ENCODE measurements around the gene ARSG. TPM values are rescaled to one million over a fixed set of nuclear protein-coding genes. Genes with fewer than 3 reads are reported as not detected.
"Not testable (repeated sequence)": the region's sequence is repeated elsewhere in the genome, so short reads cannot be mapped to it uniquely, and the experiment has no call there.

ARSG gene
- total and polyA plus RNA-seq, 2 donors (not counting 3 experiments of a cell fraction or from before 2014, with no cell fraction given): 3.9 to 7.0 TPM

GRCh38 chr17:68329331-68329730 lies 38.0 kb downstream of the ARSG start:
- no peak for DNase-seq (ENCODE audit: low read depth, low spot score)
- ChIA-PET POLR2A (no interaction called here), CTCF (interaction anchor here (0.7 to 4.7 kb wide), 3 partner anchors 12 to 69 kb away, joined by 3 to 44 read pairs (median 6); no protein-coding TSS in a partner anchor)
- FAIRE-seq: no peak
- H3K9me3 ChIP-seq (replicated peaks; ENCODE audit: control insufficient read depth, insufficient read depth, low read length): no peaks in the 10 kb centered on the region
- H2AFZ ChIP-seq (ENCODE audit: low read depth, low read length): no peak overlapping the region
- H3K4me2 ChIP-seq (ENCODE audit: insufficient read depth, low read length): no peak overlapping the region
- no peaks in the 10 kb centered on the region for H3K9me1 ChIP-seq (replicated peaks; ENCODE audit: control insufficient read depth, extremely low read depth, insufficient read depth, low read length)
- dilution Hi-C loops (cut with MboI; ENCODE audit: extremely low pct_ligation_motif_present, low sequenced_read_pairs) (no loop called here), intact Hi-C loops (cut with micrococcal nuclease) (no loop called here)
- H3K79me2 ChIP-seq (ENCODE audit: control insufficient read depth, insufficient read depth, low read length): no peaks in the 10 kb centered on the region
- no peak overlapping the region for H3K9ac ChIP-seq (replicated peaks; ENCODE audit: extremely low read depth, insufficient read depth, low read length)
- no peak overlapping the region for H3K4me3 ChIP-seq (replicated peaks in 1 of 3; ENCODE audit: insufficient read depth in 1 of 3, low read depth in 1 of 3, low read length in 3 of 3)
- BruUV-seq (replicated peaks): no TSS peak
- no peaks in the 10 kb centered on the region for H3K36me3 ChIP-seq (ENCODE audit: control insufficient read depth in 2 of 2, extremely low read depth in 1 of 2, insufficient read depth in 2 of 2, low read length in 2 of 2)
- H3K4me1 ChIP-seq (ENCODE audit: control insufficient read depth, extremely low read depth, insufficient read depth, low read length): no peaks in the 10 kb centered on the region
- H3K27me3 ChIP-seq (ENCODE audit: control insufficient read depth in 2 of 2, insufficient read depth in 2 of 2, low read length in 2 of 2): no peaks in the 10 kb centered on the region
- TF ChIP-seq POLR2A (IDR thresholded peaks at IDR 0.05; ENCODE audit: low read depth, low read length) (no peak), CTCF (IDR thresholded peaks at IDR 0.05; ENCODE audit: extremely low read depth in 1 of 2, insufficient read depth in 1 of 2, low read depth in 1 of 2, low read length in 2 of 2) (no peak), JUN (IDR thresholded peaks at IDR 0.05; ENCODE audit: borderline replicate concordance, insufficient read depth, insufficient read length, low read depth) (no peak), MAX (IDR thresholded peaks at IDR 0.05; ENCODE audit: insufficient read depth, insufficient read length) (no peak), EZH2 (IDR thresholded peaks at IDR 0.05; ENCODE audit: borderline replicate concordance, low read depth, low read length, severe bottlenecking) (no peak), MYC (IDR thresholded peaks at IDR 0.05; ENCODE audit: low read depth, low read length) (no peak), POLR2AphosphoS5 (IDR thresholded peaks at IDR 0.05; ENCODE audit: insufficient read depth, low read depth, low read length) (no peak), FOS (IDR thresholded peaks at IDR 0.05; ENCODE audit: borderline replicate concordance, insufficient read depth, low read length) (no peak), GATA2 (IDR thresholded peaks at IDR 0.05; ENCODE audit: insufficient read depth, insufficient read length, low read depth, low read length) (no peak)
- no peaks in the 10 kb centered on the region for H4K20me1 ChIP-seq (replicated peaks; ENCODE audit: control insufficient read depth, extremely low read depth, insufficient read depth, low read length)
- H3K27ac ChIP-seq (ENCODE audit: insufficient read depth, low read depth, low read length): no peak overlapping the region

- FAIRE-seq; DNase-seq (ENCODE audit: low read depth, low spot score); BruUV-seq (replicated peaks): not testable (repeated sequence)
Observed at GRCh38 chr17:68331932-68332331, 40.6 kb downstream of the ARSG start.

More at GRCh38 chr17:68331932-68332331, 40.6 kb downstream of the ARSG start:
- H3K27ac ChIP-seq (ENCODE audit: insufficient read depth, low read depth, low read length); H4K20me1 ChIP-seq (replicated peaks; ENCODE audit: control insufficient read depth, extremely low read depth, insufficient read depth, low read length); H3K9me1 ChIP-seq (replicated peaks; ENCODE audit: control insufficient read depth, extremely low read depth, insufficient read depth, low read length); intact Hi-C loops (cut with micrococcal nuclease); H3K9me3 ChIP-seq (replicated peaks; ENCODE audit: control insufficient read depth, insufficient read depth, low read length); dilution Hi-C loops (cut with MboI; ENCODE audit: extremely low pct_ligation_motif_present, low sequenced_read_pairs); H3K4me3 ChIP-seq (replicated peaks in 1 of 3; ENCODE audit: insufficient read depth in 1 of 3, low read depth in 1 of 3, low read length in 3 of 3); H3K9ac ChIP-seq (replicated peaks; ENCODE audit: extremely low read depth, insufficient read depth, low read length); H2AFZ ChIP-seq (ENCODE audit: low read depth, low read length); H3K4me1 ChIP-seq (ENCODE audit: control insufficient read depth, extremely low read depth, insufficient read depth, low read length); H3K79me2 ChIP-seq (ENCODE audit: control insufficient read depth, insufficient read depth, low read length); POLR2A ChIA-PET; H3K27me3 ChIP-seq (ENCODE audit: control insufficient read depth in 2 of 2, insufficient read depth in 2 of 2, low read length in 2 of 2); H3K4me2 ChIP-seq (ENCODE audit: insufficient read depth, low read length); H3K36me3 ChIP-seq (ENCODE audit: control insufficient read depth in 2 of 2, extremely low read depth in 1 of 2, insufficient read depth in 2 of 2, low read length in 2 of 2): not testable (repeated sequence)
- CTCF ChIA-PET: interaction anchor here (0.8 kb wide), 1 partner anchor 67 kb away, joined by 3 read pairs; no protein-coding TSS in a partner anchor
